Omental fat pad (tissue), 4 donors: ENCODE measurements around the gene SERAC1. TPM values are rescaled to one million over a fixed set of nuclear protein-coding genes. Genes with fewer than 3 reads are reported as not detected.

Experiments
- ATAC-seq: fragments of 150-250 bp; one replicate; pipeline ENCODE4 v1.9.1; 2016; ENCODE audit warnings: mild to moderate bottlenecking, moderate library complexity; ENCODE audit not compliant: low FRiP score
- DNase-seq: peaks from one replicate; pipeline ENCODE4 v3.0.0-alpha.2; 2019; ENCODE audit warnings: low spot score
- total RNA-seq, 4 donors: library from RNA; depleted of rRNA; stranded (reverse); fragments of >200 nt; gene quantifications; one replicate each; pipeline ENCODE4 v1.1.0, GENCODE V29; 2016
- TF ChIP-seq, protein P1 (sequence below), 3 donors: fragments of 450-650 bp; IDR thresholded peaks; one replicate each; pipeline ENCODE4 v1.5.1; 2016 to 2017; ENCODE audit warnings: antibody characterized with exemption in 3 of 3, mild to moderate bottlenecking in 3 of 3, moderate library complexity in 2 of 3

Gene SERAC1
- total RNA-seq, 4 donors from 2014 or later: 5.8 to 8.8 (median 7.4) TPM

DNA sequence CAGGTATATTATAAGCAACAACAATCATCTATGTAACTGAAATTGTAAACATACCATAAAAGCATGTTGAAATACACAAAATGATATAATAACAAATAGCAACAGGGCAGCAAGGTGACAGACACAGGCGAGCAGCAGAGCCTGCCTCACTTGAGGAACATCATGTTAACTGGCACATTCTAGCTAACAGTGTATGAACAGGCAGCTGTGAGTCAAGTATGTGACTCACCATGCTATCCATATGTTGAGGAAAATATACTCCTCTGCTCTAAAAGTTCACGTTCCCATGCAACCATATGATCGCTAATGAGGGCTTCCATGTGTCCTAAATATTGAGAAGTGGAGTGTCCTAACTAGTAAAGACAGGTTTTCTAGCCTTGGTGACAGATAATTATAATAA lies 18.4 kb downstream of the SERAC1 start:
- ATAC-seq (no peak), DNase-seq (no peak)
- TF ChIP-seq, protein P1, sequence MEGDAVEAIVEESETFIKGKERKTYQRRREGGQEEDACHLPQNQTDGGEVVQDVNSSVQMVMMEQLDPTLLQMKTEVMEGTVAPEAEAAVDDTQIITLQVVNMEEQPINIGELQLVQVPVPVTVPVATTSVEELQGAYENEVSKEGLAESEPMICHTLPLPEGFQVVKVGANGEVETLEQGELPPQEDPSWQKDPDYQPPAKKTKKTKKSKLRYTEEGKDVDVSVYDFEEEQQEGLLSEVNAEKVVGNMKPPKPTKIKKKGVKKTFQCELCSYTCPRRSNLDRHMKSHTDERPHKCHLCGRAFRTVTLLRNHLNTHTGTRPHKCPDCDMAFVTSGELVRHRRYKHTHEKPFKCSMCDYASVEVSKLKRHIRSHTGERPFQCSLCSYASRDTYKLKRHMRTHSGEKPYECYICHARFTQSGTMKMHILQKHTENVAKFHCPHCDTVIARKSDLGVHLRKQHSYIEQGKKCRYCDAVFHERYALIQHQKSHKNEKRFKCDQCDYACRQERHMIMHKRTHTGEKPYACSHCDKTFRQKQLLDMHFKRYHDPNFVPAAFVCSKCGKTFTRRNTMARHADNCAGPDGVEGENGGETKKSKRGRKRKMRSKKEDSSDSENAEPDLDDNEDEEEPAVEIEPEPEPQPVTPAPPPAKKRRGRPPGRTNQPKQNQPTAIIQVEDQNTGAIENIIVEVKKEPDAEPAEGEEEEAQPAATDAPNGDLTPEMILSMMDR (IDR thresholded peaks at IDR 0.05): no peak

DNA sequence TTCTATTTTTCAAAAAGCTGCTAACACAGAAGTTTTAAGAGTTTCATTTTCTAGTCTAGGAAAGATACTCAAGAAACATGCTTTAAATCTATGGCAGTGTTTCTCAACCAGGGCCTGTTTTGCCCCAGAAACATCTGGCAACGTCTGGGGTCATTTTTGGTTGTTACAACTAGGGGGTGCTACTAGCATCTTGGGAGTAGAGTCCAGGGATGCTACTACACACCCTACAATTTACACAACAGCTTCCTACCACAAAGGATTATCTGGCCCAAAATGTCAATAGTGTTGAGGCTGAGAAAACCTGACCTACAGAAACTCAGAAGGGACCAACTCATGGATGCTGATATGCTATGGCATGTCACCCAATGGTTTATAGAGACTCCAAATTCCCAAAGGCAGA lies 24.4 kb downstream of the SERAC1 start:
- TF ChIP-seq, protein P1 (IDR thresholded peaks at IDR 0.05): no peak
- no peak for DNase-seq

GRCh38 chr6:158142789-158143188 lies 25.3 kb downstream of the SERAC1 start:
- ATAC-seq (peak; percentile 57), DNase-seq (no peak)
- TF ChIP-seq, protein P1 (IDR thresholded peaks at IDR 0.05): no peak

More for the DNA sequence above, 24.4 kb downstream of the SERAC1 start:
- ATAC-seq: no peak

DNA sequence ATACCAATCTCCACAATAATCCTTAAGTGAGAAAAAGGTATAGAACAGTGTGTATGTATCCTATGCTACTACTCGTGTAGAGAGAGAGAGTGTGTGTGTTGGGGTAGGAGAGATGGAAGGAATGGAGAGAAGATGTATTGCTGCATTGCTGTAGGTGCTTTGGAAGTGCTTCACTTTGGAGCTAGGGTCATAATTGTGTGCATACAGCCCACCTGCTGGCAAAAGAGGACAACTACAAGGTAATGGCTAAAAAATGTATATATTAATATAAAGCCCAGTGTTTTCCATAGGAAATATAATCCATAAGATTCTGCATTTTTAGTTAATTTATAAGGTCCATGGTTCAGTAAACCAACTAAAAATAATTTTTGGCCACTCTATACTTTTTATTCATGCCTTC lies 36.1 kb downstream of the SERAC1 start:
- TF ChIP-seq, protein P1 (IDR thresholded peaks at IDR 0.05): no peak
- no peak for ATAC-seq
- DNase-seq: no peak

DNA sequence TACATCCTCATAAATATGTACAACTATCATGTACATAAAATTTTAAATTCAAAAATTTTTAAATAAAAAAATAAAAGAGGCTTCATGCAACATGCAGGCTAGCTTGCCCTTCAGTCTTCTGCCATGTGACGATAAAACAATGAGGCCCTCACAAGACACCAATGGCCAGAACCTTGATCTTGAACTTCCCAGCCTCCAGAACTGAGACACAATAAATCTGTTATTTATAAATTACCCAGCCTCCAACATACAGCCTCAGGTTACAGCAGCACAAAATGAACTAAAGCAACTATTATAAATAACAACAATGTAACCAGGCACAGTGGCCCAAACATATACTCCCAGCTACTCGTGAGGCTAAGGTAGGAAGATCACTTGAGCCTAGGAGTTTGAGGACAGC lies 42.8 kb downstream of the SERAC1 start:
- TF ChIP-seq, protein P1 (IDR thresholded peaks at IDR 0.05): no peak
- DNase-seq (no peak), ATAC-seq (no peak)

DNA sequence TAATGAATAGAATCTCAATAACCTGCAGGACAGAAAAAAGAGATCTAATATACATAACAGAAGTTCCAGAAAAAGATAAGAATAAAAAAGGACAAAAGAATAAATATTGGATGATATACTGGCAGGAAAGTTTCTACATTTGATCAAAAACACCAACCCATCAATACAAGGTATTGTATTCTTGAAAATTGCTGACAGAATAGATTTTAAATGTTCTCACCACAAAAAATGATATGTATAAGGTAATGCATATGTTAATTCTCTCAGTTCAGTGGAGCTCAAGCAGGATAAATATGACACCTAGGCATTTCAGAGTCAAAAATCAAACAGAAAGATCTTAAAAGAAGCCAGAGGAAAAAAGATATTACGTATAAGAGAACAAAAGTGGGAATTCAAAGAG lies 43.8 kb downstream of the SERAC1 start:
- TF ChIP-seq, protein P1 (IDR thresholded peaks at IDR 0.05): no peak
- DNase-seq: no peak
- no peak for ATAC-seq

DNA sequence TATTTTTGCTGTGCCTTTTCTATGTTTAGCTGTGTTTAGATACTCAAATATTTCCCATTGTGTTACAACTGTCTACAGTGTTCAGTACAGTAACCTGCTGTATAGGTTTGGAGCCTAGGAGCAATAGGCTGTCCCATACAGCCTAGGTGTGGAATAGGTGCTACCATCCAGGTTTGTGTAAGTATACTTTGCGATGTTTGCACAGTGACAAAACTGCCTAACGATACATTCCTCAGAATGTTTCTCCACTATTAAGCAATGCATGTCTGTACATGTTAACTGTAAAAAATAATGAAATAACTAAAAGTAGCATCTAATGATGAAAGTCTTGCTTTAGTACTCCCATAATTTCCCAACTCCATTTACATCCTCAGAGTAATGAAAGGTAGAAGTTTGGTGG lies 46.0 kb downstream of the SERAC1 start:
- ATAC-seq (no peak), DNase-seq (no peak)
- TF ChIP-seq, protein P1 (IDR thresholded peaks at IDR 0.05): no peak
